Endothelial cell of umbilical vein (primary cell): ENCODE data around the gene TMEM223. TPM values are rescaled to one million over a fixed set of nuclear protein-coding genes. Genes with fewer than 3 reads are reported as not detected.

ENCODE experiments used
- BruUV-seq: library from RNA; stranded (reverse); fragments of 400-500 nt; replicated peaks from 2 replicates; lab custom pipeline; 2021; lab: Mats Ljungman, UMichigan
- CTCF ChIA-PET: fragments of 300-600, 350-600 bp; sonication (Branson Sonifier 250); formaldehyde crosslinking; loops from one replicate; lab custom pipeline; 2021; ENCODE audit warnings: antibody characterized with exemption, inconsistent platforms; lab: Charles Lee
- POLR2A ChIA-PET: fragments of 300-600, 350-600 bp; sonication (Branson Sonifier 250); formaldehyde crosslinking; loops from one replicate; lab custom pipeline; 2021; ENCODE audit warnings: antibody characterized with exemption, inconsistent platforms; lab: Charles Lee
- DNase-seq: peaks from one replicate; pipeline ENCODE4 v3.0.0-alpha.2; 2011; ENCODE audit warnings: low read depth, low spot score
- FAIRE-seq: peaks from 2 replicates; lab custom pipeline; 2011; peaks lifted over from hg19 to GRCh38; lab: Jason Lieb, UNC
- H2AFZ ChIP-seq: 2 replicates; pipeline ENCODE4 v1.6.0; 2012; ENCODE audit warnings: low read depth, low read length, control low read depth, inconsistent platforms
- H3K27ac ChIP-seq: 2 replicates; pipeline ENCODE4 v1.5.1; 2011; ENCODE audit warnings: low read depth, mild to moderate bottlenecking, control low read depth, low read length, moderate library complexity; ENCODE audit not compliant: insufficient read depth
- H3K27me3 ChIP-seq, 2 experiments: 2 replicates each; pipeline versions ENCODE4 v1.6.0 to v1.6.1; 2011; ENCODE audit warnings: low read length in 2 of 2, mixed read lengths in 1 of 2; ENCODE audit not compliant: control insufficient read depth in 2 of 2, insufficient read depth in 2 of 2
- H3K36me3 ChIP-seq, 2 experiments: 2 replicates in 1 of 2; 3 replicates in 1 of 2; pipeline ENCODE4 v1.5.1; 2011; ENCODE audit warnings: low read length in 2 of 2, mild to moderate bottlenecking in 1 of 2, moderate library complexity in 1 of 2; ENCODE audit not compliant: control insufficient read depth in 2 of 2, insufficient read depth in 2 of 2; ENCODE audit errors: extremely low read depth in 1 of 2
- H3K4me1 ChIP-seq: 3 replicates; pipeline ENCODE4 v1.5.1; 2011; ENCODE audit warnings: mild to moderate bottlenecking, low read length; ENCODE audit not compliant: control insufficient read depth, insufficient read depth; ENCODE audit errors: extremely low read depth
- H3K4me2 ChIP-seq: 2 replicates; pipeline ENCODE4 v1.6.1; 2011; ENCODE audit warnings: low read length, control low read depth, mixed read lengths; ENCODE audit not compliant: insufficient read depth
- H3K4me3 ChIP-seq, 3 experiments: fragments of 200-600 bp in 1 of 3; sonication (generic), shearing (Covaris generic) in 1 of 3; replicated peaks in 1 of 3; 2 replicates each; pipeline ENCODE4 v1.5.1; 2011 to 2016; ENCODE audit warnings: control low read depth in 3 of 3, low read length in 3 of 3, mild to moderate bottlenecking in 2 of 3, inconsistent platforms in 1 of 3, low read depth in 1 of 3, moderate library complexity in 1 of 3; ENCODE audit not compliant: insufficient read depth in 1 of 3
- H3K79me2 ChIP-seq: 2 replicates; pipeline ENCODE4 v1.6.0; 2012; ENCODE audit warnings: low read length, inconsistent platforms; ENCODE audit not compliant: control insufficient read depth, insufficient read depth
- H3K9ac ChIP-seq: replicated peaks from 2 replicates; pipeline ENCODE3; 2011; ENCODE audit warnings: low read length, control low read depth; ENCODE audit not compliant: insufficient read depth; ENCODE audit errors: extremely low read depth
- H3K9me1 ChIP-seq: replicated peaks from 3 replicates; pipeline ENCODE4 v1.6.0; 2011; ENCODE audit warnings: mild to moderate bottlenecking, low read length; ENCODE audit not compliant: control insufficient read depth, insufficient read depth; ENCODE audit errors: extremely low read depth
- H3K9me3 ChIP-seq: replicated peaks from 2 replicates; pipeline ENCODE4 v1.5.1; 2012; ENCODE audit warnings: low read length, inconsistent platforms; ENCODE audit not compliant: control insufficient read depth, insufficient read depth
- H4K20me1 ChIP-seq: replicated peaks from 2 replicates; pipeline ENCODE3; 2011; ENCODE audit warnings: mild to moderate bottlenecking, low read length; ENCODE audit not compliant: control insufficient read depth, insufficient read depth; ENCODE audit errors: extremely low read depth
- EZH2 ChIP-seq: IDR thresholded peaks from 2 replicates; pipeline ENCODE4 v1.6.1; 2012; ENCODE audit warnings: borderline replicate concordance, low read depth, mild to moderate bottlenecking, moderate library complexity, low read length, inconsistent platforms; ENCODE audit not compliant: severe bottlenecking
- FOS ChIP-seq: IDR thresholded peaks from 2 replicates; pipeline ENCODE4 v1.6.1; 2011; ENCODE audit warnings: mild to moderate bottlenecking, low read length, moderate library complexity, borderline replicate concordance; ENCODE audit not compliant: insufficient read depth
- GATA2 ChIP-seq: IDR thresholded peaks from 2 replicates; pipeline ENCODE4 v1.7.0; 2011; ENCODE audit warnings: low read depth, mild to moderate bottlenecking, moderate library complexity, mixed read lengths, low read length; ENCODE audit not compliant: insufficient read length, insufficient read depth
- JUN ChIP-seq: IDR thresholded peaks from 2 replicates; pipeline ENCODE4 v1.6.1; 2011; ENCODE audit warnings: borderline replicate concordance, low read depth; ENCODE audit not compliant: insufficient read length, insufficient read depth
- MYC ChIP-seq: IDR thresholded peaks from one replicate; pipeline ENCODE4 v1.6.1; 2011; ENCODE audit warnings: mild to moderate bottlenecking, low read depth, low read length
- POLR2A ChIP-seq: IDR thresholded peaks from 2 replicates; pipeline ENCODE4 v1.6.1; 2012; ENCODE audit warnings: low read depth, mild to moderate bottlenecking, control low read depth, low read length
- POLR2AphosphoS5 ChIP-seq: IDR thresholded peaks from 2 replicates; pipeline ENCODE4 v1.6.1; 2012; ENCODE audit warnings: low read depth, mild to moderate bottlenecking, control low read depth, low read length, moderate library complexity; ENCODE audit not compliant: insufficient read depth
- dilution Hi-C: fragments of 300-500 bp; cut with MboI; formaldehyde crosslinking; loops from one replicate; pipeline ENCODE4 v1.15.0; 2019; ENCODE audit warnings: low sequenced_read_pairs; ENCODE audit not compliant: extremely low pct_ligation_motif_present
- intact Hi-C: fragments of 100-400 bp; cut with micrococcal nuclease; formaldehyde crosslinking; loops from one replicate; pipeline ENCODE4 v1.10.0; 2022
- polyA plus RNA-seq, 4 experiments: library from polyadenylated mRNA; depleted of rRNA in 3 of 4; stranded (reverse) in 3 of 4; unstranded in 1 of 4; fragments of >200 nt; gene quantifications; 2 replicates each; pipeline versions ENCODE4 v1.2.1 to v1.2.3, GENCODE V29; 2011 to 2012; ENCODE audit warnings: missing spikeins in 1 of 4
- total RNA-seq: library from RNA; stranded (reverse); gene quantifications from 2 replicates; pipeline ENCODE4 v1.2.3, GENCODE V29; 2021
- TF ChIP-seq, protein P1 (sequence below), 2 donors: IDR thresholded peaks; 1 replicate in 1 of 2; 2 replicates in 1 of 2; pipeline ENCODE4 v1.5.1; 2011; ENCODE audit warnings: low read length in 2 of 2, mild to moderate bottlenecking in 2 of 2, moderate library complexity in 2 of 2, control low read depth in 1 of 2, inconsistent platforms in 1 of 2, low read depth in 1 of 2; ENCODE audit not compliant: insufficient read depth in 1 of 2; ENCODE audit errors: extremely low read depth in 1 of 2
- TF ChIP-seq, protein P2 (sequence below): IDR thresholded peaks from 2 replicates; pipeline ENCODE4 v1.6.1; 2011; ENCODE audit not compliant: insufficient read depth, insufficient read length

The TMEM223 gene
- total and polyA plus RNA-seq, 2 donors (not counting 3 experiments of a cell fraction or from before 2014, with no cell fraction given), result 11.8 to 26.7 TPM

DNA sequence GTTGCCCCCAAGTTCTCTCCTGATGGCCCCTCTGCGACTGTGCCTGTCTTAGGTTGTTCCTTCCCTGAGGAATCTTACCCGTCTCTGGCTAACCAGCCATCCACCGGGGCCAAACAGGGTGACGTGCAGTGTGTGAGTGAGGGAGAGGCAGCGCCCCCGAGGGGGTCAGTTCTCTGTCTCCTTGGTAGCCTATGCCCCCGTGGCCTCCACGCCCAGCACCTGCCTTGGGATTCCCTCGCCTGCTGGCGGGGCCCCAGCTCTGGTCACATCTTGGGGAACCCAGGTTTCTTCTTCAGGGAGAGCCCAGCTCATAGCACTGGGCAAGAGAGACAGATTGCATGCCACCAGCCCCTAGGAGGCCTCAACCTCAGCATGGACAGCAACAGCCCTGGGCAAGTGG, 7.7 kb upstream of the TMEM223 start:
- intact Hi-C loops (no loop called here), dilution Hi-C loops (no loop called here)
- no peak overlapping the region for H3K4me2 ChIP-seq
- H3K4me1 ChIP-seq, result peaks cover 10% of the 10 kb centered on the region
- TF ChIP-seq EZH2 (no peak), MYC (no peak), POLR2A (no peak), GATA2 (no peak), FOS (no peak), POLR2AphosphoS5 (no peak), JUN (no peak)
- TF ChIP-seq, protein P1, sequence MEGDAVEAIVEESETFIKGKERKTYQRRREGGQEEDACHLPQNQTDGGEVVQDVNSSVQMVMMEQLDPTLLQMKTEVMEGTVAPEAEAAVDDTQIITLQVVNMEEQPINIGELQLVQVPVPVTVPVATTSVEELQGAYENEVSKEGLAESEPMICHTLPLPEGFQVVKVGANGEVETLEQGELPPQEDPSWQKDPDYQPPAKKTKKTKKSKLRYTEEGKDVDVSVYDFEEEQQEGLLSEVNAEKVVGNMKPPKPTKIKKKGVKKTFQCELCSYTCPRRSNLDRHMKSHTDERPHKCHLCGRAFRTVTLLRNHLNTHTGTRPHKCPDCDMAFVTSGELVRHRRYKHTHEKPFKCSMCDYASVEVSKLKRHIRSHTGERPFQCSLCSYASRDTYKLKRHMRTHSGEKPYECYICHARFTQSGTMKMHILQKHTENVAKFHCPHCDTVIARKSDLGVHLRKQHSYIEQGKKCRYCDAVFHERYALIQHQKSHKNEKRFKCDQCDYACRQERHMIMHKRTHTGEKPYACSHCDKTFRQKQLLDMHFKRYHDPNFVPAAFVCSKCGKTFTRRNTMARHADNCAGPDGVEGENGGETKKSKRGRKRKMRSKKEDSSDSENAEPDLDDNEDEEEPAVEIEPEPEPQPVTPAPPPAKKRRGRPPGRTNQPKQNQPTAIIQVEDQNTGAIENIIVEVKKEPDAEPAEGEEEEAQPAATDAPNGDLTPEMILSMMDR (IDR thresholded peaks at IDR 0.05; ENCODE audit: extremely low read depth in 1 of 2, insufficient read depth in 1 of 2, low read depth in 1 of 2, low read length in 2 of 2), result no peak
- TF ChIP-seq, protein P2, sequence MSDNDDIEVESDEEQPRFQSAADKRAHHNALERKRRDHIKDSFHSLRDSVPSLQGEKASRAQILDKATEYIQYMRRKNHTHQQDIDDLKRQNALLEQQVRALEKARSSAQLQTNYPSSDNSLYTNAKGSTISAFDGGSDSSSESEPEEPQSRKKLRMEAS, result no peak
- DNase-seq, result no peak
- no peaks in the 10 kb centered on the region for H3K9me3 ChIP-seq
- no peak for FAIRE-seq
- H3K27ac ChIP-seq, result no peak overlapping the region
- no peak overlapping the region for H3K4me3 ChIP-seq
- CTCF ChIA-PET, result interaction anchor here (3.0 kb wide), 1 partner anchor 13 kb away, joined by 14 read pairs; the partner anchor contains the start of gene TMEM179B
- H3K36me3 ChIP-seq, result peaks cover 43 to 64% of the 10 kb centered on the region in 2 experiments
- no peak overlapping the region for H2AFZ ChIP-seq
- BruUV-seq, result no TSS peak
- H3K27me3 ChIP-seq, result no peaks in the 10 kb centered on the region
- no peaks in the 10 kb centered on the region for H3K9me1 ChIP-seq
- POLR2A ChIA-PET, result no interaction called here
- H3K79me2 ChIP-seq, result peaks cover 16% of the 10 kb centered on the region
- H3K9ac ChIP-seq, result no peak overlapping the region
- no peaks in the 10 kb centered on the region for H4K20me1 ChIP-seq
